GM23338 (cell line): ENCODE data around the gene FAM131A. TPM values are rescaled to one million over a fixed set of nuclear protein-coding genes. Genes with fewer than 3 reads are reported as not detected.

Experiments
- ATAC-seq: fragments of 200-7000 bp; cut with Tn5 transposase; 3 replicates; pipeline ENCODE4 v1.9.1; 2020
- DNase-seq: peaks from one replicate; pipeline ENCODE4 v3.0.0-alpha.2; 2015; ENCODE audit warnings: low spot score
- H2AFZ ChIP-seq: fragments of 200-600 bp; sonication (generic); 2 replicates; pipeline ENCODE4 v1.8.0; 2016; ENCODE audit warnings: antibody characterized with exemption, mild to moderate bottlenecking, moderate library complexity
- H3F3A ChIP-seq: fragments of 200-600 bp; sonication (generic); replicated peaks from 2 replicates; pipeline ENCODE4 v1.8.0; 2017; ENCODE audit warnings: antibody characterized with exemption, mixed run types, low read depth
- H3K27ac ChIP-seq: fragments of 200-600 bp; sonication (generic); 2 replicates; pipeline ENCODE4 v1.6.1; 2016; ENCODE audit warnings: low read depth
- H3K27me3 ChIP-seq: fragments of 200-600 bp; sonication (generic); 2 replicates; pipeline ENCODE4 v1.8.0; 2016; ENCODE audit warnings: mild to moderate bottlenecking, mixed run types, moderate library complexity; ENCODE audit not compliant: insufficient read depth
- H3K36me3 ChIP-seq: fragments of 200-600 bp; sonication (generic); 2 replicates; pipeline ENCODE4 v1.8.0; 2016; ENCODE audit warnings: mild to moderate bottlenecking; ENCODE audit not compliant: insufficient read depth
- H3K4me1 ChIP-seq: fragments of 200-600 bp; sonication (generic); 2 replicates; pipeline ENCODE4 v1.8.0; 2016; ENCODE audit warnings: mild to moderate bottlenecking, moderate library complexity; ENCODE audit not compliant: insufficient read depth
- H3K4me2 ChIP-seq: fragments of 200-600 bp; sonication (generic); 2 replicates; pipeline ENCODE4 v1.7.1; 2017; ENCODE audit warnings: mixed run types
- H3K4me3 ChIP-seq: fragments of 200-600 bp; sonication (generic); 2 replicates; pipeline ENCODE4 v1.6.1; 2016; ENCODE audit warnings: mixed run types
- H3K79me2 ChIP-seq: fragments of 200-600 bp; sonication (generic); replicated peaks from 2 replicates; pipeline ENCODE4 v1.8.0; 2017; ENCODE audit warnings: mild to moderate bottlenecking; ENCODE audit not compliant: insufficient read depth
- H3K9me2 ChIP-seq: fragments of 200-600 bp; sonication (generic); 2 replicates; pipeline ENCODE4 v1.8.0; 2017; ENCODE audit not compliant: insufficient read depth
- H4K20me1 ChIP-seq: fragments of 200-600 bp; sonication (generic); replicated peaks from 2 replicates; pipeline ENCODE4 v1.8.0; 2017; ENCODE audit warnings: mild to moderate bottlenecking; ENCODE audit not compliant: insufficient read depth
- H3K27ac Mint-ChIP-seq: 2 replicates; pipeline ENCODE4 v1.8.0; 2020; ENCODE audit warnings: inconsistent platforms, mild to moderate bottlenecking, moderate library complexity, mixed read lengths
- H3K27me3 Mint-ChIP-seq: 3 replicates; pipeline ENCODE4 v1.8.0; 2022; ENCODE audit warnings: low read depth, mild to moderate bottlenecking, moderate library complexity, mixed read lengths, inconsistent platforms; ENCODE audit not compliant: insufficient read depth, poor library complexity
- H3K36me3 Mint-ChIP-seq: 3 replicates; pipeline ENCODE4 v1.8.0; 2021; ENCODE audit warnings: low read depth, mild to moderate bottlenecking, inconsistent platforms, moderate library complexity, mixed read lengths
- H3K4me1 Mint-ChIP-seq: 3 replicates; pipeline ENCODE4 v1.8.0; 2020; ENCODE audit warnings: mild to moderate bottlenecking, inconsistent platforms, mixed read lengths
- H3K4me3 Mint-ChIP-seq: 3 replicates; pipeline ENCODE4 v1.8.0; 2021; ENCODE audit warnings: moderate library complexity, mild to moderate bottlenecking, inconsistent platforms, mixed read lengths
- H3K9me3 Mint-ChIP-seq: 3 replicates; pipeline ENCODE4 v1.8.0; 2020; ENCODE audit warnings: moderate library complexity, mild to moderate bottlenecking, inconsistent platforms, mixed read lengths
- CREB1 ChIP-seq: fragments of 250-450 bp; sonication (Bioruptor Pico); IDR thresholded peaks from 2 replicates; pipeline ENCODE4 v1.5.0; 2020; ENCODE audit warnings: low read depth, mild to moderate bottlenecking, moderate library complexity
- ETS1 ChIP-seq: IDR thresholded peaks from 2 replicates; pipeline ENCODE4 v1.6.1; 2016; ENCODE audit warnings: antibody characterized with exemption
- EZH2 ChIP-seq: fragments of 200-600 bp; sonication (generic); IDR thresholded peaks from one replicate; pipeline ENCODE4 v1.8.0; 2017; ENCODE audit warnings: antibody characterized with exemption, mild to moderate bottlenecking, low read depth; ENCODE audit not compliant: unreplicated experiment
- EZH2phosphoT487 ChIP-seq: fragments of 200-600 bp; sonication (generic); IDR thresholded peaks from one replicate; pipeline ENCODE4 v1.8.1; 2018; ENCODE audit warnings: antibody characterized with exemption; ENCODE audit not compliant: unreplicated experiment
- JUNB ChIP-seq: IDR thresholded peaks from one replicate; pipeline ENCODE4 v1.6.1; 2016; ENCODE audit warnings: antibody characterized with exemption; ENCODE audit not compliant: unreplicated experiment
- NANOG ChIP-seq: IDR thresholded peaks from 2 replicates; pipeline ENCODE4 v1.6.1; 2016; ENCODE audit warnings: antibody characterized with exemption, borderline replicate concordance
- POLR2AphosphoS5 ChIP-seq: IDR thresholded peaks from 2 replicates; pipeline ENCODE4 v1.6.1; 2016; ENCODE audit warnings: antibody characterized with exemption, low read depth
- STAT1 ChIP-seq: IDR thresholded peaks from one replicate; pipeline ENCODE4 v1.6.1; 2016; ENCODE audit warnings: antibody characterized with exemption; ENCODE audit not compliant: unreplicated experiment
- ZNF114 ChIP-seq: fragments of 250-450 bp; sonication (Bioruptor Pico); IDR thresholded peaks from 2 replicates; pipeline ENCODE4 v1.5.0; 2020; ENCODE audit warnings: mild to moderate bottlenecking, moderate library complexity
- ZNF331 ChIP-seq: fragments of 250-450 bp; sonication (Bioruptor Pico); IDR thresholded peaks from 2 replicates; pipeline ENCODE4 v1.5.0; 2020; ENCODE audit warnings: low read depth, mild to moderate bottlenecking, moderate library complexity
- polyA plus RNA-seq: library from polyadenylated mRNA; unstranded; fragments of >200 nt; fragmentation: Nextera tagmentation; extraction: Ambion mirVana; gene quantifications from 2 replicates; pipeline ENCODE4 v1.2.1, GENCODE V29; 2016
- total RNA-seq: library from RNA; depleted of rRNA; stranded (reverse); fragments of >200 nt; shearing (Covaris generic); gene quantifications from 2 replicates; pipeline ENCODE4 v1.2.3, GENCODE V29; 2014
- TF ChIP-seq, protein P1 (sequence below): IDR thresholded peaks from one replicate; pipeline ENCODE4 v1.6.1; 2018; ENCODE audit warnings: antibody characterized with exemption; ENCODE audit not compliant: unreplicated experiment
- TF ChIP-seq, protein P2 (sequence below): fragments of 250-450 bp; sonication (Bioruptor Pico); IDR thresholded peaks from 2 replicates; pipeline ENCODE4 v1.5.0; 2020; ENCODE audit warnings: mild to moderate bottlenecking, moderate library complexity

Gene FAM131A
- total and polyA plus RNA-seq, 2 experiments from 2014 or later: 6.7 to 31.8 TPM

GRCh38 chr3:184350618-184351017 is 13.2 kb downstream of the FAM131A start (continued):
- TF ChIP-seq NANOG: no peak
- no peak for TF ChIP-seq ZNF114 (CRISPR knock-in tag)
- no peak for TF ChIP-seq JUNB
- no peak for TF ChIP-seq EZH2phosphoT487
- TF ChIP-seq EZH2: no peak
- TF ChIP-seq, protein P1, sequence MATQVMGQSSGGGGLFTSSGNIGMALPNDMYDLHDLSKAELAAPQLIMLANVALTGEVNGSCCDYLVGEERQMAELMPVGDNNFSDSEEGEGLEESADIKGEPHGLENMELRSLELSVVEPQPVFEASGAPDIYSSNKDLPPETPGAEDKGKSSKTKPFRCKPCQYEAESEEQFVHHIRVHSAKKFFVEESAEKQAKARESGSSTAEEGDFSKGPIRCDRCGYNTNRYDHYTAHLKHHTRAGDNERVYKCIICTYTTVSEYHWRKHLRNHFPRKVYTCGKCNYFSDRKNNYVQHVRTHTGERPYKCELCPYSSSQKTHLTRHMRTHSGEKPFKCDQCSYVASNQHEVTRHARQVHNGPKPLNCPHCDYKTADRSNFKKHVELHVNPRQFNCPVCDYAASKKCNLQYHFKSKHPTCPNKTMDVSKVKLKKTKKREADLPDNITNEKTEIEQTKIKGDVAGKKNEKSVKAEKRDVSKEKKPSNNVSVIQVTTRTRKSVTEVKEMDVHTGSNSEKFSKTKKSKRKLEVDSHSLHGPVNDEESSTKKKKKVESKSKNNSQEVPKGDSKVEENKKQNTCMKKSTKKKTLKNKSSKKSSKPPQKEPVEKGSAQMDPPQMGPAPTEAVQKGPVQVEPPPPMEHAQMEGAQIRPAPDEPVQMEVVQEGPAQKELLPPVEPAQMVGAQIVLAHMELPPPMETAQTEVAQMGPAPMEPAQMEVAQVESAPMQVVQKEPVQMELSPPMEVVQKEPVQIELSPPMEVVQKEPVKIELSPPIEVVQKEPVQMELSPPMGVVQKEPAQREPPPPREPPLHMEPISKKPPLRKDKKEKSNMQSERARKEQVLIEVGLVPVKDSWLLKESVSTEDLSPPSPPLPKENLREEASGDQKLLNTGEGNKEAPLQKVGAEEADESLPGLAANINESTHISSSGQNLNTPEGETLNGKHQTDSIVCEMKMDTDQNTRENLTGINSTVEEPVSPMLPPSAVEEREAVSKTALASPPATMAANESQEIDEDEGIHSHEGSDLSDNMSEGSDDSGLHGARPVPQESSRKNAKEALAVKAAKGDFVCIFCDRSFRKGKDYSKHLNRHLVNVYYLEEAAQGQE: no peak

DNA sequence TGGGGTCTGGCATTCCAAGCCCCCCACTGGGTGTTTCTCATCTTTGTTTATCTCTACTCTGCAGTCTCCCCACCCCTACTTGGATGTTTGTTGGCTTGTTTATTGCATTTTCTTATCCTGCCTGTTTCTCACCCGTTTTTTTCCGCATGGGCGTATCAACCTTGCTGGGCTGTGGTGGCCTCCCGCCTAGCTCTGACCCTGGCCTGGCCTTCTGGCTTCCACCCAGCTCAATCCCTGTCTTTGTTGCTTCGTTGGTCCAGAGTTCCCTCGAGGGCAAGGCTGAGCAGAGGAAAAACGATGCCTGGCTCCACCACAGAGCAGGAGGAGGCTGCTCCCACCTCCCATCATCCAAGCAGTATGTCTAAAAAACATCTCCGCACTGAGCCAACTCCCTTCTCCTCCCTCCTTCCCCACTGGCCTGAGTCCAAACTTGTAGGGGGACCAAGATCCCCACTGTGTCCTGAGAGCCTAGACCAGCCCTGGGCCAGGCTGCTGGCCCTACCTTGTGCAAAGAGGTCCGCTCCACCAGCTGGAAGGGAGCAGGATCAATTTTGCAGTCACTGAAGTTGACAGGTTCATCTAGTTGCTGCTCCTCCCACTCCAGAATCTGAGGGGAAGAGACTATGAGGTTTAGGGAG is 14.2 kb downstream of the FAM131A start:
- DNase-seq: no peak
- H2AFZ ChIP-seq: no peak overlapping the region
- no peak overlapping the region for H3K4me2 ChIP-seq
- peaks cover 28% of the 10 kb centered on the region for H3K36me3 Mint-ChIP-seq
- no peak overlapping the region for H3K4me3 ChIP-seq
- H3K4me1 Mint-ChIP-seq: peaks cover 8% of the 10 kb centered on the region
- H3K79me2 ChIP-seq: no peaks in the 10 kb centered on the region
- no peak overlapping the region for H3K27ac Mint-ChIP-seq
- H3K4me1 ChIP-seq: peaks cover 6% of the 10 kb centered on the region; the same call in 1 of the 2 replicates
- no peaks in the 10 kb centered on the region for H3K9me3 Mint-ChIP-seq
- H3K4me3 Mint-ChIP-seq: no peak overlapping the region; the same call in 2 of the 3 replicates
- H3F3A ChIP-seq: 0 out of 2 replicates have a peak, but pooled peaks cover 2% of the 10 kb centered on the region
- peak overlapping the region; percentile 59; the same call in 1 of the 2 replicates for H3K27ac ChIP-seq
- 0 out of 2 replicates have a peak, but pooled peaks cover 4% of the 10 kb centered on the region for H4K20me1 ChIP-seq
- no peak for ATAC-seq
- no peaks in the 10 kb centered on the region for H3K27me3 ChIP-seq
- peaks cover 1% of the 10 kb centered on the region for H3K27me3 Mint-ChIP-seq
- 0 out of 2 replicates have a peak, but pooled peaks cover 3% of the 10 kb centered on the region for H3K36me3 ChIP-seq
- H3K9me2 ChIP-seq: no peaks in the 10 kb centered on the region
- no peak for TF ChIP-seq POLR2AphosphoS5
- no peak for TF ChIP-seq ZNF114 (CRISPR knock-in tag)
- TF ChIP-seq STAT1: no peak
- no peak for TF ChIP-seq ETS1
- TF ChIP-seq EZH2phosphoT487: no peak
- TF ChIP-seq CREB1 (CRISPR knock-in tag): no peak
- TF ChIP-seq, protein P2, sequence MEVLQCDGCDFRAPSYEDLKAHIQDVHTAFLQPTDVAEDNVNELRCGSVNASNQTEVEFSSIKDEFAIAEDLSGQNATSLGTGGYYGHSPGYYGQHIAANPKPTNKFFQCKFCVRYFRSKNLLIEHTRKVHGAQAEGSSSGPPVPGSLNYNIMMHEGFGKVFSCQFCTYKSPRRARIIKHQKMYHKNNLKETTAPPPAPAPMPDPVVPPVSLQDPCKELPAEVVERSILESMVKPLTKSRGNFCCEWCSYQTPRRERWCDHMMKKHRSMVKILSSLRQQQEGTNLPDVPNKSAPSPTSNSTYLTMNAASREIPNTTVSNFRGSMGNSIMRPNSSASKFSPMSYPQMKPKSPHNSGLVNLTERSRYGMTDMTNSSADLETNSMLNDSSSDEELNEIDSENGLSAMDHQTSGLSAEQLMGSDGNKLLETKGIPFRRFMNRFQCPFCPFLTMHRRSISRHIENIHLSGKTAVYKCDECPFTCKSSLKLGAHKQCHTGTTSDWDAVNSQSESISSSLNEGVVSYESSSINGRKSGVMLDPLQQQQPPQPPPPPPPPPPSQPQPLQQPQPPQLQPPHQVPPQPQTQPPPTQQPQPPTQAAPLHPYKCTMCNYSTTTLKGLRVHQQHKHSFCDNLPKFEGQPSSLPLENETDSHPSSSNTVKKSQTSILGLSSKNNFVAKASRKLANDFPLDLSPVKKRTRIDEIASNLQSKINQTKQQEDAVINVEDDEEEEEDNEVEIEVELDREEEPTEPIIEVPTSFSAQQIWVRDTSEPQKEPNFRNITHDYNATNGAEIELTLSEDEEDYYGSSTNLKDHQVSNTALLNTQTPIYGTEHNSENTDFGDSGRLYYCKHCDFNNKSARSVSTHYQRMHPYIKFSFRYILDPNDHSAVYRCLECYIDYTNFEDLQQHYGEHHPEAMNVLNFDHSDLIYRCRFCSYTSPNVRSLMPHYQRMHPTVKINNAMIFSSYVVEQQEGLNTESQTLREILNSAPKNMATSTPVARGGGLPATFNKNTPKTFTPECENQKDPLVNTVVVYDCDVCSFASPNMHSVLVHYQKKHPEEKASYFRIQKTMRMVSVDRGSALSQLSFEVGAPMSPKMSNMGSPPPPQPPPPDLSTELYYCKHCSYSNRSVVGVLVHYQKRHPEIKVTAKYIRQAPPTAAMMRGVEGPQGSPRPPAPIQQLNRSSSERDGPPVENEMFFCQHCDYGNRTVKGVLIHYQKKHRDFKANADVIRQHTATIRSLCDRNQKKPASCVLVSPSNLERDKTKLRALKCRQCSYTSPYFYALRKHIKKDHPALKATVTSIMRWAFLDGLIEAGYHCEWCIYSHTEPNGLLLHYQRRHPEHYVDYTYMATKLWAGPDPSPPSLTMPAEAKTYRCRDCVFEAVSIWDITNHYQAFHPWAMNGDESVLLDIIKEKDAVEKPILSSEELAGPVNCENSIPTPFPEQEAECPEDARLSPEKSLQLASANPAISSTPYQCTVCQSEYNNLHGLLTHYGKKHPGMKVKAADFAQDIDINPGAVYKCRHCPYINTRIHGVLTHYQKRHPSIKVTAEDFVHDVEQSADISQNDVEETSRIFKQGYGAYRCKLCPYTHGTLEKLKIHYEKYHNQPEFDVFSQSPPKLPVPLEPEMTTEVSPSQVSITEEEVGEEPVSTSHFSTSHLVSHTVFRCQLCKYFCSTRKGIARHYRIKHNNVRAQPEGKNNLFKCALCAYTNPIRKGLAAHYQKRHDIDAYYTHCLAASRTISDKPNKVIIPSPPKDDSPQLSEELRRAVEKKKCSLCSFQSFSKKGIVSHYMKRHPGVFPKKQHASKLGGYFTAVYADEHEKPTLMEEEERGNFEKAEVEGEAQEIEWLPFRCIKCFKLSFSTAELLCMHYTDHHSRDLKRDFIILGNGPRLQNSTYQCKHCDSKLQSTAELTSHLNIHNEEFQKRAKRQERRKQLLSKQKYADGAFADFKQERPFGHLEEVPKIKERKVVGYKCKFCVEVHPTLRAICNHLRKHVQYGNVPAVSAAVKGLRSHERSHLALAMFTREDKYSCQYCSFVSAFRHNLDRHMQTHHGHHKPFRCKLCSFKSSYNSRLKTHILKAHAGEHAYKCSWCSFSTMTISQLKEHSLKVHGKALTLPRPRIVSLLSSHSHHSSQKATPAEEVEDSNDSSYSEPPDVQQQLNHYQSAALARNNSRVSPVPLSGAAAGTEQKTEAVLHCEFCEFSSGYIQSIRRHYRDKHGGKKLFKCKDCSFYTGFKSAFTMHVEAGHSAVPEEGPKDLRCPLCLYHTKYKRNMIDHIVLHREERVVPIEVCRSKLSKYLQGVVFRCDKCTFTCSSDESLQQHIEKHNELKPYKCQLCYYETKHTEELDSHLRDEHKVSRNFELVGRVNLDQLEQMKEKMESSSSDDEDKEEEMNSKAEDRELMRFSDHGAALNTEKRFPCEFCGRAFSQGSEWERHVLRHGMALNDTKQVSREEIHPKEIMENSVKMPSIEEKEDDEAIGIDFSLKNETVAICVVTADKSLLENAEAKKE (CRISPR knock-in tag): no peak
- no peak for TF ChIP-seq JUNB
- no peak for TF ChIP-seq EZH2
- no peak for TF ChIP-seq ZNF331
- TF ChIP-seq NANOG: no peak
